HG02981 (cell line): ENCODE data around the gene RETREG3.
"Not testable (repeated sequence)": the region's sequence is repeated elsewhere in the genome, so short reads cannot be mapped to it uniquely, and the experiment has no call there.

Source experiments
- ATAC-seq: cut with Tn5 transposase; IDR thresholded peaks from one replicate; pipeline ENCODE4 v1.9.1; 2021; ENCODE audit warnings: mild to moderate bottlenecking, moderate library complexity; ENCODE audit not compliant: unreplicated experiment

Gene RETREG3, protein sequence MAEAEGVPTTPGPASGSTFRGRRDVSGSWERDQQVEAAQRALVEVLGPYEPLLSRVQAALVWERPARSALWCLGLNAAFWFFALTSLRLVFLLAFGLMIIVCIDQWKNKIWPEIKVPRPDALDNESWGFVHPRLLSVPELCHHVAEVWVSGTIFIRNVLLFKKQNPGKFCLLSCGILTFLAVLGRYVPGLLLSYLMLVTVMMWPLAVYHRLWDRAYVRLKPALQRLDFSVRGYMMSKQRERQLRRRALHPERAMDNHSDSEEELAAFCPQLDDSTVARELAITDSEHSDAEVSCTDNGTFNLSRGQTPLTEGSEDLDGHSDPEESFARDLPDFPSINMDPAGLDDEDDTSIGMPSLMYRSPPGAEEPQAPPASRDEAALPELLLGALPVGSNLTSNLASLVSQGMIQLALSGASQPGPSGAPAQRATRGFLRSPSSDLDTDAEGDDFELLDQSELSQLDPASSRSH

DNA sequence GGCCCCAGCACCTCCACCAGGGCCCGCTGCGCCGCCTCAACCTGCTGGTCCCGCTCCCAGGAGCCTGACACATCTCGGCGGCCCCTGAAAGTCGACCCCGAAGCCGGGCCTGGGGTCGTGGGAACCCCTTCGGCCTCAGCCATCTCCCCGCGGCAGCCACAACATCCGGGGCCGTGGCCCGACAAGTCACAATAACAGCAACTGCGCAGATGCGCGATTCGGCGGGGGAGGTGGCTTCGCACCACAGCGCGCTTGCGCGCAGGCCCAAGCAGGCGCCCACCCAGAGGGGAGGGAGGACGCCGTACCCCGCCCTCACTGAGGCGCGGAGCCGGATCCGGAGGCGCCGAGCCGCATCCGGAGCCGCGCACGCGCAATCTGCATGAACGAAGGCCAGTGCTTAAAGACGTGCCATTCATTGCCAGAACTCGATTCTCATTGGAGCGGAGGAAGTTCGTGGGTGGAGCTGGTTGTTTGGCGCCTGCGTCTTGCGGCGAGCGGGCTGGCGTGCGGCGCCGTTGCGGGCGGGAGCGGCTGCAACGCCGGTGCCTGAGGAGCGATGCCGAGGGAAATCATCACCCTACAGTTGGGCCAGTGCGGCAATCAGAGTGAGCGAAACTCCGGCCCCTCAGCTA is at the start of gene RETREG3, which contains the start of gene TUBG1:
Gene RETREG3, minus strand, starts transcription at position 193 of the 632 bp plus-strand sequence. Its CDS starts 50 bp downstream, at position 143.
Gene TUBG1, plus strand, starts transcription at position 502 of the 632 bp plus-strand sequence. Its CDS starts 55 bp downstream, at position 557.
- peak; percentile 86 for ATAC-seq

DNA sequence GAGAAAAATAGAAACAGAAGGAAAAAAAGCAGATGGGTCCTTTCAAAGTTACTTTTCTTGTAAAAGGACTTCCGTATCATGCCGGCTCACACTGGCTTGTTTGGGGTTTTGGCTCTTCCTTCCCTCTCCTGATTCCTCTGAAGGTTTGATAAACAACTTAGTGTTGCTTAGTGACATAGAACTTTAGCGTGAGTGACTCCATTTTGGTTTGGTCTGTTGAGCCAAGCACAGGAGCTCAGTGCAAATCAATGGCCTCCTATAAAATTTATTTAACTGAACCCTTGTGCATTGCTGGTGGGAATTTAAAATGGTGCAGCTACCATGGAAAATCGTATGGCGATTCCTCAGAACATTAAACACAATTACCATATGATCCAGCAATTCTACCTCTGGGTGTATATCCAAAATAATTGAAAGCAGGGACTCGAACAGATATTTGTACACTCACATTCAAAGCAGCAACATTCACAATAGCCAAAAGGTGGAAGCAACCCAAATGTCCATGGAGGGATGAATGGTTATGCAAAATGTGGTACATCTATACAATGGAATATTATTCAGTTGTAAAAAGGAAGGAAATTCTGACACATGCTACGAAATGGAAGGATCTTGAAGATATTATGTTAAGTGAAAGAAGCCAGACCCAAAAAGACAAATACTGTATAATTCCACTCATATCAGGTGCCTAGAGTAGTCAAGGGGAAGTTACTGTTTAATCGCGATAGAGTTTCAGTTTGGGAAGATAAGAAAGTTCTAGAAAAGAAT is 48.8 kb upstream of the RETREG3 start:
- ATAC-seq: no peak

DNA sequence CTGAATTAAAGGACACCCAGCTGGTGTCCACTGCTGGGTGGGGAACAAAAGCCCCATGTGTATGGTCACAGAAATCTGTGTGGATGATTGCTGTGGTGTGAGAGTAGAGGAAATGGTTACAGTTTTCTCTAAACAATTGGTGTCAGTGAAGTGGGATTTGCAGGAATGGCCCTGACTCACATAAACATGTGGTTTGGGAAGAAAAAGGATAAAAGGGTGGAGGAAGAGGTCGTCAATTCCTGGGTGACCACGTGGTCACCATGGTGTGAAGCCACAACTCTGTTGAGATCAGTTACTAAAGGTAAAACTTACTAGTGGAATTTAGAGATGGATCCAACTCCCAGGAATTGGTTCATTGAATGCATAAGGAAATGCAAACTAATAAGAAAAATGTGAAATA is 46.4 kb upstream of the RETREG3 start:
- ATAC-seq: peak; percentile 9

DNA sequence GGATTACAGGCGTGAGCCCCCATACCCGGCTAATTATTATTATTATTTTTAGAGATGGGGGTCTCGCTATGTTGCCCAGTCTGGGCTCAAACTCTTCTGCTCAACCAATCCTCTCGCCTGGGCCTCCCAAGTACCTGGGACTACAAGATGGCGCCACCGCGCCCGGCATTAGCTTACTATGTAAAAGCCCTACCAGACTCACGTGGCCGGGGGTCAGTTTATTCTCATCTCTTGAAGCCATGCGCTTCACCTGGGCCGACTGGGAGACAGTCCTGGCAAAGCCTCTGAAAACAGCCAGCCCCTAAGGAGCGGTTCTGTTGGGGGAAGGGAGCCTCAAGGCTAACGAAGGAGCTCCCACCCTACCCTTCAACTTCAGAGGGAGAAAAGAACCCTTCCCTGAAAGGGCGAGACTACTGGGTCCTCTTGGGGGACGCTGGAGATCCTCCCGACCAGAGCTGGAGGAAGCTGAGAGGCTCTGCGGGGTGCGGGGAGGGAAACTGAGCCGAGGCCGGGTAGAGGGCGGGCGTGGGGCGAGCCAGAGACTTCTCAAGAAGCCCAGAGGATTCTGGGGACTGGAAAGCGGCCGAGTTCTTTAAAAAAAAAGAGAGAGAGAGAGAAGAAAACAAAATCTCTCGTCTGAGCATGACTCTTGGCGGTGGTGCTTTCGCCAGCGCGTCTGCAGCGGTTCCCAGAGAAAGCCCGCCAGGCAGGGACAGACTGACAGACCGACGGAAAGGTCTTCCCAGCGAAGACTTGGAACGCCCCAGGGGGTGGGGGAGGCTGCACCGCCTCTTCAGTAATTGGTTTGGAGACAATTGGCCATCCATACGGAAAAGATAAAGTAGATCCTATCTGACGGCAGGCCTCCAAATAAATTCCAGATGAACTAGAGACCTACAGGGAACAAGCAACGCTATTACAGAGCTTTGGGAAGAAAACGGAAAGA is 44.3 kb upstream of the RETREG3 start:
- no peak for ATAC-seq

DNA sequence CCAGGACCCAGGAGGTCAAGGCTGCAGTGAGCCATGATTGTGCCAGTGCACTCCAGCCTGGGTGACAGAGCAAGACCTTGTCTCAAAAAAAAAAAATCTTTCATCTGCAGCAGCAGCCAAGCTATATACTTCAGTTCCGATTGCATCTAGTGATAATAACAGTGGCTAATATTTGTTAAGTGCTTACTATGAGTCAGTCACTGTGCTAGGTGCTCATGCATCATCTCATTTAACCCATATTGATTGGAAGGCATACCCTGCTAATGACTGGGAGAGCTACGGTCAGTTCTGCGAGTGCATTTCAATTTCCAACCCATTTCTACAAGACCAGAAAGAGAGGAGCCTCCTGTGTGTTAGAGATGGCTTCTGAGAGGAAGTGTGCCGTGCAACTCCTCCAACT is 42.2 kb upstream of the RETREG3 start:
- no peak for ATAC-seq

DNA sequence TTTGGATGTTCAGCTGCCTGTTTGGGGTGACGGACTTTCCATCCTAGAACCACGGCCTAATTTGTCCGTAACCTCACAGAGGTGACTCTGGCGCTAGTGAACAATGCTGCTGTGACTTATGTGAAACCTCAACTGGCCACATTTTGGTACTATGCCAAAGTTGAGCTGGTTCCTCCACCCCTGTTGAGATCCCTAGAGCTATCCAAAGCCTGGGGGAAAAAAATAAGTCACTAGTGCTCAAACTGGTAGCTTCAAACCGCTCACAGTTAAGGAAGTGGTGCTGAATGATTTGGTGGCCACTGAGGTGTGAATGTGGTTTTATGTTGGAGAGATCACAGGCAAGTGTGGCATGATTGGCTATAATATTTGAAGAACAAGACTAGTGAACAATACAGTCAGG is 38.6 kb upstream of the RETREG3 start:
- ATAC-seq: no peak

DNA sequence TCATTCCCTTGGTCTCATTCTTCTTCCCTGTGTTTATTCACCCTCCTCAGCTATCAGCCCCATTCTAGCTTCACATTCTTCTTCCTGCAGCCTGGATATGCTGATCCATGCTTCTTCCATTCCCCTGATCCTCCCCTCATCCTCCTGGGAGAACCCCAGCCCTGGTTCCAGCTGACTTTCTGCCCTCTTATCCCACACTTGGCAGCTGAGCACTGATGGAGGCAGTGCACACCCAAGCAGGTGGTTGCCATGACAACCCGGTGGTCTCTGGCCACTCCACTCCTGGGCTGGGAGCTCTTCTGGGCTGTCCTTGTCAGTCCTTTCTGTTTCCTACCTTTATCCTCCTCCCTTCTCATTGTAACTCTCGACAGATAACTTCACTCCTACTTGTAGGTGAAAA is 33.2 kb upstream of the RETREG3 start:
- ATAC-seq: no peak

DNA sequence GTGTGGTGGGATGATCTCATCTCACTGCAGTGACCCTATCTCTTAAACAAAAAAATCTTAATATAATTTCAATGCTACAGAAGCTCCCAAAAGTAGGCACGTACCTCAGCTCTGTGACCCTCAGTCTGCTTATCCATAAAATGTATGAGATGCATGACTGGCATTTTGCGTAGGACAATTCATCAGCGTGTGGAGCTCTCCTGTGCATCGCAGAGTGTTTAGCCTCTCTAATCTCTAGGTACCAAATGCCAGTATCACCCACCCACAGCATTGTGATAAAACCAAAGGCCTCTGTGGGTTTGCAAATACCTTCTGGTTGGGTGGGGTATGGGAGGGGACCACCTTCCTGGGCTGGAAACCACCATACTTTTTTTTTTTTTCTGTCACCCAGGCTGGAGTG is 30.9 kb upstream of the RETREG3 start:
- no peak for ATAC-seq

DNA sequence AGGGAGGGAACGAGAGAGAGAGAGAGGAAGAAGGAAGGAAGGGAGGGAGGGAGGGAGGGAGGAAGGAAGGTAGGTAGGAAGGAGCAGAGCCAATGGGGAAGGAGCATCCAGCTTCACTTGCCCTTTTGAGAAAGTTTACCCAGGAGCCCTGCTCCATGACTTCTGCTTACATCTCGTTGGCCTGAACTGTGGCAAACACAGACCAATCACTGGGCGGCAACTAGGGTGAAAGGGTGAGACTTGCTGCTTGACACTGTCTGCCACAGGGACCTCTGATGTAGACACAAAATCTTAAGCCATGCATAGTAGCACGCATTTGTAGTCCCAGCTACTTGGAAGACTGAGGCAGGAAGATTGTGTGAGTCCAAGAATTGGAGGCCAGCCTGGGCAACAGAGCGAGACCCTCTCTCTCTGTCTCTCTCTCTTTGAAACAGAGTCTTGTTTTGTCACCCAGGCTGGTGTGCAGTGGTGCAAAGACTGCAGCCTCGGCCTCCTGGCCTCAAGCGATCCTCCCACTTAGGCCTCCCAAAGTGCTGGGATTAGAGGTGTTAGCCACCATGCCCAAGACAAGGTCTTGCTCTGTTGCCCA is 30.4 kb upstream of the RETREG3 start:
- no peak for ATAC-seq

DNA sequence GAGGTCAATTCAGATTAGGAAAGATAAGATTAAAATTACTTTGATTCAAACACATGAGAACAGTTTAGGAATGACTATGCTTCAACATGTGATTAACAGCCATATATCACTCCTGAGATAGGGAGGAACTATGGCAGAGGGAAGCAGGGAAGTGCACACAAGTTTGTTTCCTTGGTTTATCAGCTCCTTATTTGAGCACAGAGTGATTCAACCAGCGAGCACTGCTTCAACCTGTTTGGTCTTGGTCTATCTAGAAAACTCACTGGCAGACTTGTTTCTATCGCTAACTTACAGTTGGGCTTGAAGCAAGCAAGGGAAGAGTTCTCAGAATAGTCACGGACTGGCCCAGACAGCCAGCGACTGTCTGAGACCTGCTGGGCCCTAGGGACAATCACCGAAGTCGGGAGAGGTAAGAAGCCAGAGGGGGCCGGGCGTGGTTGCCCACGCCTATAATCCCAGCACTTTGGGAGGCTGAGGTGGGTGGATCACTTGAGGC is 23.8 kb upstream of the RETREG3 start:
- no peak for ATAC-seq

DNA sequence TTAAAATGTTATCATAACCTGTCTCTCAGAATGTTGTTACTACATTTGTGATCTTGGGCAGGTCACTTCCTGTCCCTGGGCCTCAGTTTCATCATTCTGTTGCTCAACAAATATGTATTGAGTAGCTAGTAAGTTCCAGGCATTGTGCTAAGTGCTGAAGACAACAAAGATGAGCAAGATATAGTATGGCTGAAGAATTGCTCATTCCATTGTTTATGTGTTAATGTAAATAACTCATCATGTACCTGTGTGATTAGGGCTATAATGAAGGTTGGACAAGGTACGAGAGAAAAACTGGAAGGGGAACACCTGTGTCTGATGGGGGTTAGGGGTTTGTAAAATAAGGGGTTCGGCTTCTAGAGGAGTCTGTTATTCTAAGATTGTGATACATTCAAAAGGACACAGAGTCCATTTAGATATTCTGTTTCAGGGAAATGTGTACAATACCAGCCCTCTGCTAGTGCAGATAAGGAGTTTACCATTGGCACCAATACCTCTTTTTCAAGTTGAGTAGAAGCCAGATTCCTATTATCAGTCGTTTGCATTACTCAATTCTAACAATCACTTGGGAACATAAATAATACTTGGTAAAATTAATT is 20.3 kb upstream of the RETREG3 start:
- no peak for ATAC-seq

DNA sequence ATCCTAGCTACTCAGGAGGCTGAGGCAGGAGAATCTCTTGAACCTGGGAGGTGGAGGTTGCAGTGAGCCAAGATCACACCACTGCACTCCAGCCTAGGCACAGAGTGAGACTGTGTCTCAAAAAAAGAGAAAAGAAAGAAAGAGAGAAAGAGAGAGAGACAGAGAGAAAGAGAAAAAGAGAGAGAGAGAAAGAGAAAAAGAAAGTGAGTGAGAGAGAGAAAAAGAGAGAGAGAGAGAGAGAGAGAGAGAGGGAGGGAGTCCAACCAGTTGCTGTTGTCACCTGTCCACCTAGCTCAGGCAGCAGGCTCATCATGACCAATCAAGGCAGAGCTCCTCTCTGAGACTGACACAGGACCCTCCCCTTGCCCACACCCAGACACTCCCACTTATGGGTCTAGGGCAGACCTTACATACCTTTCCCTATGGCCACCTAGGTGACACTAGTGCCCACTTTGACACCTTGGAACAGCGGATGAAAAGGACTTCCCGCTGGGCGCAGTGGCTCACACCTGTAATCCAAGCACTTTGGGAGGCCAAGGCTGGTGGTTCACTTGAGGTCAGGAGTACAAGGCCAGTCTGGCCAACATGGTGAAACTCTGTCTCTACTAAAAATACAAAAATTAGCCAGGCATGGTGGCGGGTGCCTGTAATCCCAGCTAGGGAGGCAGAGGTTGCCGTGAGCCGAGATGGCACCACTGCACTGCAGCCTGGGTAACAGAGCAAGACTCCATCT is 18.0 kb upstream of the RETREG3 start:
- not testable (repeated sequence) for ATAC-seq

DNA sequence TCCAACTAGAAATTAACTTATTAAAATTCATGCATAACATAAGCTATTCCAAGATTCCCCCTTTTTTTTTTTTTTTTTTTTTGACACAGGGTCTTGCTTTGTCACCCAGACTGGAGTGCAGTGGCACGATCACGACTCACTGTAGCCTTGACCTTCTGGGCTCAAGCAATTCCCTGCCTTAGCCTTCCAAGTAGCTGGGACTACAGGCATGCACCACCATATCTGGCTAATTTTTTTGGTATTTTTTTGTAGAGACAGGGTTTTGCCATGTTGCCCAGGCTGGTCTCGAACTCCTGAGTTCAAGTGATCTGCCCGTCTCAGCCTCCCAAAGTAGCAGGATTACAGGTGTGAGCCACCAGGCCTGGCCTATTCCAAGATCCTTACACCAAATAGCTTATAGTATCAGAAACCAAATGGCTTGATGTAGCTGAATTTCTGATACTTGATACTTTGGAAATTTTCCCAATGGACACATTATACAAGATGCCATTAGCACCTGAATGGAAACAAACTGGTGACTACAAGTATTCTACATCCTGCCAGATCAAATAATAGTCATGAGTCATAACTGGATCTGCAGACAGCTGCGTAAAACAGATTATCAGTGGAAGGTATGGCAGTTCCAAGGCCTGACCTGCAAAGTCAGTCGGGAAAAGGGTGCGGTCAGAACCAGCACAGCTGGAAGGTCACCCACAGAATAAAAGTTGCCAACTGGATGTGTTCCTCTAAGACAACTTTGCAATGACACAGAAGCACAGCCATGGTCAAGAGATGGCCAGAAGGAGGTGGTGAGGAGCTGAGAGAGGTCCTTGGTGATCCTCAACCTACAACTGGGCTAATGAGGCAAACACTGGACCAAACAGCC is 14.8 kb upstream of the RETREG3 start:
- ATAC-seq: no peak

DNA sequence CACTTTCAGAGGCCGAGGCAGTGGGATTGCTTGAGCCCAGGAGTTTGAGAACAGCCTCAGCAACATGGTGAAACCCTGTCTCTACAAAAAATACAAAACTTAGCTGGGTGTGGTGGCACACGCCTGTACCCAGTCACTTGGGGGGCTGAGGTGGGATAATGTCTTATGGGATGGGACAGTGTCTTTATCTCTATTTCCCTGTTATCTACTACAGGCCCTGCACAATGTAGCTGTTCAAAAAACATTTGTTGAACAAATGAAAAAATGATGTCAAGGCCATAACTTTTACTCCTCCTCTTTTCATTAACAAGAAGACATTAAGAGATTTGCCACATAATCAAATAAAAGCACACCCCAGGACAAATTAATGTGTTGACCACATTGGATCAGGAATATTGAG is 14.1 kb upstream of the RETREG3 start:
- ATAC-seq: no peak

DNA sequence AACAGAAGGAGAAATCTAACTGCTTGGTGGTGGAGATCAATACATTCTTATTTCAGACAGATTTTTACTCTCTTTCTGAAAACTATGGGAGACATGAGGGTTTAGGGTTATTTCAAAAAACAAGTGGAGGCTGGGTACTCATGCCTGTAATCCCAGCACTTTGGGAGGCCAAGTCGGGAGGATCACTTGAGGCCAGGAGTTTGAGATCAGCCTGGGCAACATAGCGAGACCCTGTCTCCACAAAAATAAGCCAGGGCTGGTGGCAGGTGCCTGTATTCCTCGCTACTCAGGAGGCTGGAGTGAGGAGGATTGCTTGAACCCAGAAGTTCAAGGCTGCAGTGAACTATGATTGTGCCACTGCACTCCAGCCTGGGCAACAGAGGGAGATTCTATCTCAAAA is 12.8 kb upstream of the RETREG3 start:
- not testable (repeated sequence) for ATAC-seq

DNA sequence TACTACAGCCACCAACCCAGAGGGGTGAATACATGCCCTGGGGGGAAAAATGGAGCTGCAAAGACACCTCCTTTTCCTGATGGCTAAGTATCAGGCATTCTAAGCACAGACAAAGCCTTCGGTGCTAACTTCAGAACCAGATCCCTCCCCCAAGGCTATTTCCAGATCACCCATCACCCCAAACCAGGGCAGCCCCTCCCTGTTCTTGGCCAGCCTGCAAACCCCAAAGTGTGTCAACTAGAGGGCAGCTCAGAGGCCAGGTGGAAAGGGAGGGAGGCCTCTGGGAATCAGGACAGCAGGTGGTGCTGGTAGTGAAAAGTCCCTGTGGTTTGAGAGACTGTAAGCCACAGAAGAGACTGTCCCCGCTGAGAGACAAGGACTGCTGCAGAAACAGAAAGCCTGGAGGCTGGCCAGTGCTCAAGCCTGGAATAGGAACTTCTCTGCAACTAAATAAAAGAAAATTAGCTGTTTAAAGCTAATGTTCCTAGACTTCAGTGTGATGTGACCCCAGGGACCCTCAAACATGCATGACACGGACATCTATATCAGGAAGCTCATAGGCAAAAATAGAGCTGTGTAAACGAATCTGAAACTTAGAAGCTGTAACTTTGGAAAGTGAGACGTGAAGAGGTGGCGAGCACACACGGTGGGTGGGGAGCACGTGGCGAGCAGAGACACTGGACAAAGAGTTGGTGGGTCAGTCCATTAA is 9.4 kb upstream of the RETREG3 start:
- ATAC-seq: peak; percentile 69

DNA sequence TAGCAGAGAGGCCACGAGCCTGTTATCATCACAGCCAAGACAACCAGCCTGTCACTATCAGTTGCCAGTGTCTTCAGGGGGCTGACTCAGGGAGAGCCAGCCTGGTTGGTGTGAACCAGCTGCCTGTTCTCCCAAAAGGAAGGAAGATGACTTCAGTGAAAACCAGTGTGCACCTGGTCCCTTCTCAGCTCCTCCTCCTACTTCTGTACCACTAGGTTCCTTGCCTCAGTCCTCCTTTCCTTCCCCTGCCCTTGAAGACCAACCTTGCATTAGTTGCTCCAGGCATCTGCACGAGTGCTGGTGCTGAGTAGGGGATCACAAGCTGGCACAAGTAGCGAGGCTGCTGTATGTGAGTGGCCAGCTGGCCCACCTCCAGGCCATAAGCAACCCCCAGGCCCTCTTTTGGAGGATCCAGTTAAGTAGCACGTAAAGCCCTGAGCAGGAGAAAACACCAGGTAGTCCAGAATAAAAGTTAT is 8.8 kb upstream of the RETREG3 start:
- peak; percentile 17 for ATAC-seq
